Left renal cortex interstitium (tissue), 4 donors: ENCODE results near the gene WWOX. TPM values are rescaled to one million over a fixed set of nuclear protein-coding genes. Genes with fewer than 3 reads are reported as not detected.

Experiments used
- DNase-seq, 4 donors: peaks; one replicate each; pipeline ENCODE4 v3.0.0-alpha.2; 2013; ENCODE audit warnings: low read depth in 4 of 4, low spot score in 2 of 4, missing footprints in 1 of 4
- polyA plus RNA-seq, 4 donors: library from polyadenylated mRNA; unstranded; fragments of 120-200 nt; gene quantifications; one replicate each; pipeline ENCODE4 v1.2.1, GENCODE V29; 2013; ENCODE audit not compliant: insufficient read length in 4 of 4

The WWOX gene
- polyA plus RNA-seq, 4 donors = 32.7 to 42.3 (median 37.2) TPM

GRCh38 chr16:78735337-78735736, 635.9 kb downstream of the WWOX start:
- no peak for DNase-seq

GRCh38 chr16:78737630-78738029, 638.2 kb downstream of the WWOX start:
- no peak for DNase-seq

- DNase-seq = no peak
These were observed 639.1 kb downstream of the WWOX start for GRCh38 chr16:78738557-78738956.

- DNase-seq = no peak
These were observed 640.8 kb downstream of the WWOX start for GRCh38 chr16:78740269-78740668.

- DNase-seq = no peak
These were observed 643.2 kb downstream of the WWOX start for GRCh38 chr16:78742501-78743283.

DNA sequence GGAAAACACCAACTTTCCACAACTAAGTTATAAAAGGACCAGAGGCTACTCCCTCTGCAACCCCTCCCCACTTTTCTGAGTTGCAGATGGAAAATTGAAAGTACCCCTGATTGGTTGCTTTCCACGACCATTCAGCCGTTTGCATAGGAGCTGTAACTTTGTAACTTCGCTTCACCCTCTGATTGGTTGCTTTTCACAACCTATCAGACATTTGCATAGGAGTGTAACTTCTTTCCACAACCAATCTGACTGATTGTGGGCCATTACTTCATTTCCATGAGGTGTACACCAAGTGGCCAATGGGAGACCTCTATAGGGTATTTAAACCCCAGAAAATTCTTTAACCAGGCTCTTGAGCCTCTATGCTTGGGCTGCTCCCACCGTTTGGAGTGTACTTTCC, 644.1 kb downstream of the WWOX start:
- no peak for DNase-seq

GRCh38 chr16:78744099-78744498, 644.6 kb downstream of the WWOX start:
- DNase-seq = no peak

GRCh38 chr16:78744796-78745107, 645.3 kb downstream of the WWOX start:
- DNase-seq = no peak

DNA sequence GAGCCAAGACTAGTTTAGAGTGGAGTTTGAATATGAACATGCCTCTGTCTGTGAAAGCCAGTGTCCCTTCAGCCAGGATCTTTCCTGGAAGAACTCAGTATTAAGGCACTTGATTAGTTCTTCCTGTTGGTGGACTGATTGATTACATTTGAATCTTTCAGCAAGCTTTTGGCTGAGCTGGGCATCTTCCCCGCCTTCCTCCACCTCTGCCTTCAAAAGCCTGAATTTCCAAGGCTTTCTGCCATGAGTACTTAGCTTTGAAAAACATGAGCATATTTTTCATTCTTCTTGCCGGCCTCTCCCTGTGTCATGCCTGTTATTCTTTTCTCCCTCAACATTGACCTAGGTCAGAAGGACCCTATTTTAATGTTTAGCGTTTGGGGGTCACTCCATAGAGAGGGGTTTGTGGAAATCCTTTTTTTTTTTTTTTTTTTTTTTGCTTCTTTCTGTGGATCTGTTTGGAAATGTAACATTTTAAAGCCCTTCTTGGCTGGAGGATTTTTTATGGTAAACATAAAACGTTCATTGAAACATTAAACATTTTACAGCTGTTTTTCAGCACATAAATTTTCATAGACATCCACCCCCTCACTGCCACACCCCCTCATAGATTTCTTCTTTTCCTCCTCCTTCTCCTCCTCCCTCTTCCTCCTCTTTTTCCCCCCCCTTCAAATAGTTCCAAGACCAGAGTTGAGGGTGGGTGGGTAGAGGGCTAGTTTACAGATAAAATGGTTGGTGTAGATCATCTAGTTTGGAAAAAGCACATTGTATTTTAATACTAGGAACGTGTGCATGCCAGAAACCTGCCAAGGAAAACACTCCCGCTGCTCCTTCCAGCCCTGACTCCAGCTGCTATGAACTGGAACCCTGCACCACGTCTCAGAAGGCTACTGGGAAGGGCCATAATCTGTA, 645.9 kb downstream of the WWOX start:
- peak; percentile 54 to 81 (median 74) for DNase-seq

DNA sequence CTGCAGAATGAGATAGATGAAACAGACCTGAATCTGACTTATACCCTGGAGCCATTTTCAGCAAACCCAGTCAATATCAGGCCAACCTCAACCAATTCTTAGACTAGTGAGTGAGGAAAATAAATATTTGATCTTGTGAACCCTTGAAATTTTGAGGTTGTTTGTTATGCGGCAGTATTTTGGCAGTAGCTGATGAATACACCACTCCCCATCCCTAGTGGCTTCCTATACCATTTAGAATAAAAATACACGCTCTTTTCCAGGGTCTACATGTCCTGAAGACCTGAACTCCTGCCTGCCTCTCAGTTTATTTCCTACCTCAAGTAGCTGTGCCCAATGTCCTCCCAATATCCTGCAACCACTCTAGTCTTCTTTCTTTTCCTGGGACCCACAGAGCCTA, 647.3 kb downstream of the WWOX start:
- no peak for DNase-seq

DNA sequence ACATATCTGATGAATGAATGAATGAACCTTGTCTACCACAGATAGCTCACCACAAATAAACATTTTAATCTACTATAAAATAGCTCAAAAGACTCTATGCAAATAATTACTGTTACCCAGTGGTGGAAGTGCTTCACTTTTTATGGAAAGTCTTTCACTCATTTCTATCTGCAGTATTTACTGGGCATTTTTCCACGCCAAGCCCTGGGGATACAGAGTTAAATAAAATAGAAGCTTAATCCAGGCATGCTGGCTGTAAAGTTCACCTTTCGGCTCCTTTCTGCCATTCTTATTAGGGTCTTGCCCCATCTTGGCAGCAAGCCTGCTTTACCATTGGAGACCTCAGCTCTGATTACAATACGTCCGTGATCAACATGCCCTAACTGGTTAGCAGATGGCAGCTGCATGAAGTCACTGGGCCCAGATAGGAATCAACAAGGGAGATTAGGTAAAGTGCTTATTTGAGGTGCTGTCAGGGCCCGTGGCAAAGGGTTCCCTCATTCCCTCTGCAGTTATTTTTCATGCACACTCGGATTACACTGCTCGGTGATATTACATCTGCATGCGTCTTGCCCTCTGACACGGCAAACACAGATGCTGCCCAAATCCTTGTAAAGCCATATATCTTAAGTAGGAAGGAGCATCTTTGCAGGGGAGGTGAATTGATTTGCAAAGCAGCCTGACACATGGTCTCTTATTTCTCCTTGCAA, 648.9 kb downstream of the WWOX start:
- DNase-seq = peak in 1 of 4 donors; percentile 23

GRCh38 chr16:78749745-78750268, 650.4 kb downstream of the WWOX start:
- no peak for DNase-seq

DNA sequence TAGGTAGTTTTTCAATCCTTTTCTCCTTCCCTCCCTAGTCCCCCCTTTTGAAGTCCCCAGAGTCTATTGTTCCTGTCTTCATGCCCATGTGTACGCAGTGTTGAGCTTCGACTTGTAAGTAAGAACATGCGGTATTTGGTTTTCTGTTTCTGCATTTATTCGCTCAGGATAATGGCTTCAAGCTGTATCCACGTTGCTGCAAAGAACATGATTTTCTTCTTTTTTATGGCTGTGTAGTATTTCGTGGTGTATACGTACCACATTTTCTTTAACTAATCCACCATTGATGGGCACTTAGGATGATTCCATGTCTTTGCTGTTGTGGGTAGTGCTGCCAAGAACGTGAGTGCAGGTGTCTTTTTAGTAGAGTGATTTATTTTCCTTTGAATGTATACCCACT, 651.2 kb downstream of the WWOX start:
- no peak for DNase-seq

DNA sequence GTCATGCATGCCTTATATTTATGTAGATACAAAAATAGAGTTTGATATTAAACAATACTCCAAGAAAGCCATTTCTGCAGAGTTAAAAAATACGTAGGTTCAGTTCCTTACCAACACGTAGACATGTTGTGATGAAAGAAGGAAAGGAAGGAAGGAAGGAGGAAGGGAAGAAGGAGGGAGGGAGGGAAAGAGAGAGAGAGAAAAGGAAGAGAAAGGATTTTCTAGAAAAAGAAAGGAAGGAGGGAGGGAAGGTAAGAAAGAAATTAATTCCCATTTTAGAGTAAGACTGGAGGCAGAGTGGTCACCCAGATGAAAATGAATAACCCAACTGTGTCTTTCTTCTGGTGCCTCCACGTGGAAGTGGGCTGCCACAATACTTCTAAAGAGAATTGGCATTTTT, 652.1 kb downstream of the WWOX start:
- no peak for DNase-seq

DNA sequence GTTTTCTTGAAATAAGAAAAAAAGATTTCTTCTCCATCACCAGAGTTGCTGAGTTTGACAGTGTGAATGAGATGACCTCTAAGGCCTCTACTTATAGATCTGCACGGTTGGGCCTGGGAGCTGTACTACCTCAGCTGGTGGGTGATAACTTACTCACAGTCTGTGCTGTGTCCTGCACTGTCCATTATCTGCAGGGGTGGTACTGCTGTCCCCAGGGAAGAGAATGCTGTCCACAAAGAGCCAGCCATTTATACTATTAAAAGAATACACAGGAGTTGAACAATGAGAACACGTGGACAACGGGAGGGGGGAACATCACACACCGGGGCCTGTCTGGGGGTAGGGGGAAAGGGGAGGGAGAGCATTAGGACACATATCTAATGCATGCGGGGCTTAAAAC, 655.3 kb downstream of the WWOX start:
- no peak for DNase-seq

GRCh38 chr16:78755751-78756661, 656.6 kb downstream of the WWOX start:
- DNase-seq = no peak

DNA sequence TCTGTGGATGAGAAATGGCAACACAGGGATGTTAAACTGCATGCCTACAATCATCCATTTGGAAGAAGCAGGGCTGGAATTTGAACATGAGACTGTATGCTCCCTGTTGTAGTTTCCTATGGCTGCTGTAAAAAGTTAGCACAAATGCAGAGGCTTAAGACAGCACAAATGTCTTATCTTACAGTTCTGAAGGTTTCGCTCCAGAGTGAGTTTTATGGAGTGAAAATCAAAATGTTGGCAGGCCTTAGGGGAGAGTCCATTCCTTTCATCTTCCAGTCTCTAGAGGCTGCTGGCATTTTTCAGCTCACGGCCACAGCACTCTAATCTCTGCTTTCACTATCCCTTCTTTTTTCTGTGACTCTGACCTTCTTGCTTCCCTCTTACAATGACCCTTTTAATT, 660.1 kb downstream of the WWOX start:
- DNase-seq = no peak

DNA sequence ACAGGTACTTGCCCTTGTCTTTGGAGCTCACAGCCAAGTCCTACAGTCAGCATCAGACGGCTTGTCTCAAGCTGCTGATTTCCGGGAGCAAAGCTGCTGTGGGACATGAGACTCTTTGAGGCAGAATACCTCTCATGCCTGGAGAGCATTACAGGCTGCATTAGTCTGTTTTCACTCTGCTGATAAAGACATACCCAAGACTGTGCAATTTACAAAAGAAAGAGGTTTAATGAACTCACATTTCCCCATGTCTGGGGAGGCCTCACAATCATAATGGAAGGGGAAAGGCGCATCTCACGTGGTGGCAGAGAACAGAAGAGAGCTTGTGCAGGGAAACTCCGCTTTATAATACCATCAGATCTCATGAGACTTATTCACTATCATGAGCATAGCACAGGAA, 661.2 kb downstream of the WWOX start:
- DNase-seq = no peak

DNA sequence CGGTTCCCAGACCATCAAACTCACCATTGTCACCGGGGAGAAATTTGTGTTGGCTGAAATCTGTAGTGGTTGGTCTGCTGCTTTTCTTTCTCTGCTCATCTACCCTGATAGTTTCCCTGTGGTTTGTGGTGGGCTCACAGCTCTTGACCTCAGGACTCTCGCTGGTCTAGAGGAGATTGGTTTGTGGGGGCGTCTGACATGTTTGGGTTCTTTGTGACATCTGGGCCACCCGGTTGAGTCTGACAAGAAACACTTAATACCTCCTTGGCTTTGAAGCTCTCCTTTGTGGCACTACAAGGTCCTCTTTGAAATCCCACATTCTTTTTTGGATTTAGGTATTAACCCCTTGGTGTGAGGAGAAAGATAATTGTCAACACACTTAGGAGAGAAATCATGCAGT, 662.0 kb downstream of the WWOX start:
- no peak for DNase-seq

- no peak for DNase-seq
These were observed 662.8 kb downstream of the WWOX start for GRCh38 chr16:78762222-78762621.
